HepG2 (cell line): ENCODE measurements around the gene VSTM1. TPM values are rescaled to one million over a fixed set of nuclear protein-coding genes. Genes with fewer than 3 reads are reported as not detected.

ENCODE experiments used
- ETV5 ChIP-seq: IDR thresholded peaks from 2 replicates; pipeline ENCODE4 v1.6.1; 2018; ENCODE audit warnings: missing biosample characterization, missing genetic modification reagents, inconsistent platforms, borderline replicate concordance
- GABPA ChIP-seq, 2 experiments: IDR thresholded peaks; 2 replicates each; pipeline ENCODE4 v1.6.1; 2011 to 2016; ENCODE audit warnings: low read depth in 2 of 2, low read length in 1 of 2, missing biosample characterization in 1 of 2, missing genetic modification characterization in 1 of 2
- GATAD1 ChIP-seq: IDR thresholded peaks from 2 replicates; pipeline ENCODE4 v1.6.1; 2016; ENCODE audit warnings: missing genetic modification reagents, missing compliant biosample characterization
- PLRG1 ChIP-seq: fragments of 450-650 bp; conservative IDR thresholded peaks from 2 replicates; pipeline ENCODE4 v1.6.1; 2016
- TOE1 ChIP-seq: sonication (generic); formaldehyde crosslinking; IDR thresholded peaks from 2 replicates; pipeline ENCODE4 v1.4.0; 2020; ENCODE audit warnings: mild to moderate bottlenecking, missing genetic modification reagents
- ZNF274 ChIP-seq: sonication (generic); formaldehyde crosslinking; IDR thresholded peaks from 2 replicates; pipeline ENCODE4 v1.5.1; 2020; ENCODE audit warnings: mild to moderate bottlenecking, missing genetic modification reagents
- ZNF616 ChIP-seq: sonication (generic); formaldehyde crosslinking; IDR thresholded peaks from 2 replicates; pipeline ENCODE4 v1.5.0; 2020; ENCODE audit warnings: low read depth, mild to moderate bottlenecking, missing genetic modification reagents
- polyA plus RNA-seq, 8 experiments: library from polyadenylated mRNA; depleted of rRNA in 3 of 8; stranded (reverse) in 7 of 8; unstranded in 1 of 8; fragments of >200 nt; fragmentation: Illumina TruSeq in 4 of 8; extraction: Trizol in 4 of 8; gene quantifications; 2 replicates each; pipeline versions ENCODE4 v1.2.1 to v1.2.3, GENCODE V29; 2011 to 2016; ENCODE audit warnings: low read depth in 4 of 8, missing spikeins in 1 of 8, mixed read lengths in 1 of 8; ENCODE audit not compliant: insufficient read depth in 1 of 8
- total RNA-seq, 5 experiments: library from RNA; depleted of rRNA; stranded (reverse); fragments of >200 nt; fragmentation: Illumina TruSeq; extraction: Trizol; gene quantifications; 2 replicates each; pipeline ENCODE4 v1.2.3, GENCODE V29; 2016; ENCODE audit warnings: low read depth in 1 of 5
- TF ChIP-seq, protein P1 (sequence below): sonication (generic); formaldehyde crosslinking; conservative IDR thresholded peaks from 2 replicates; pipeline ENCODE4 v1.4.0; 2020; ENCODE audit warnings: mild to moderate bottlenecking, missing genetic modification reagents, moderate library complexity
- TF ChIP-seq, protein P2 (sequence below): sonication (generic); formaldehyde crosslinking; IDR thresholded peaks from one replicate; pipeline ENCODE4 v1.5.1; 2020; ENCODE audit warnings: mild to moderate bottlenecking, missing genetic modification reagents; ENCODE audit errors: not compliant biosample characterization
- TF ChIP-seq, protein P3 (sequence below): sonication (generic); formaldehyde crosslinking; conservative IDR thresholded peaks from 2 replicates; pipeline ENCODE4 v1.4.0; 2020; ENCODE audit warnings: missing genetic modification reagents
- TF ChIP-seq, protein P4 (sequence below): sonication (generic); formaldehyde crosslinking; IDR thresholded peaks from 2 replicates; pipeline ENCODE4 v1.4.0; 2020; ENCODE audit warnings: missing genetic modification reagents, borderline replicate concordance

The VSTM1 gene
- total and polyA plus RNA-seq, 2 of the 13 experiments (the other 11 are each of a cell fraction or from before 2014, with no cell fraction given): not detected

DNA sequence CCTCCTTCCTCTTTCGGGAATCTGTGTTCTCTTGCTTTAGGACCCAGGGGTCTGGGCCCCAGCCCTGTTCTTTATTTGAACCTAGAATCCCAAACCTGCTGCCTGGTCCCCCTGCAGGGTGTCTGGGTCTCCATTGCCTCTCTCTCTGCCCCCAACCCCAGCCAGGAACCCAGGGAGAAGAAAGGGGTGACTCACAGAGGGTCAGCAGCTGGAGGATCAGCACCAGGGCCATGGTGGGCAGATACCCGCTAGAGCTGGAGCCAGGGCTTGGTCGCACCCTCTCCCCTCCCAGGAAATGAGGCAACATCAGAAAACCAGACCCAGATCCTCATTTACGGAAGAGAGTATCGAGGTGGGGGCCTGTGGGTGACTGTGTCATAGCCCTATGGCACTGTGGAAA is 36.9 kb upstream of the VSTM1 start, which contains the start of gene OSCAR (continued):
- TF ChIP-seq GATAD1 (CRISPR knock-in tag) (no peak), PLRG1 (no peak), ZNF274 (CRISPR knock-in tag) (no peak), ZNF616 (CRISPR knock-in tag) (no peak), TOE1 (CRISPR knock-in tag) (no peak), ETV5 (CRISPR knock-in tag) (no peak), GABPA (IDR thresholded peaks at IDR 0.05; ENCODE audit: low read depth, low read length) (no peak), GABPA (CRISPR knock-in tag; IDR thresholded peaks at IDR 0.05; ENCODE audit: low read depth) (peak; percentile 33; the same call in 1 of the 2 replicates)
- TF ChIP-seq, protein P1, sequence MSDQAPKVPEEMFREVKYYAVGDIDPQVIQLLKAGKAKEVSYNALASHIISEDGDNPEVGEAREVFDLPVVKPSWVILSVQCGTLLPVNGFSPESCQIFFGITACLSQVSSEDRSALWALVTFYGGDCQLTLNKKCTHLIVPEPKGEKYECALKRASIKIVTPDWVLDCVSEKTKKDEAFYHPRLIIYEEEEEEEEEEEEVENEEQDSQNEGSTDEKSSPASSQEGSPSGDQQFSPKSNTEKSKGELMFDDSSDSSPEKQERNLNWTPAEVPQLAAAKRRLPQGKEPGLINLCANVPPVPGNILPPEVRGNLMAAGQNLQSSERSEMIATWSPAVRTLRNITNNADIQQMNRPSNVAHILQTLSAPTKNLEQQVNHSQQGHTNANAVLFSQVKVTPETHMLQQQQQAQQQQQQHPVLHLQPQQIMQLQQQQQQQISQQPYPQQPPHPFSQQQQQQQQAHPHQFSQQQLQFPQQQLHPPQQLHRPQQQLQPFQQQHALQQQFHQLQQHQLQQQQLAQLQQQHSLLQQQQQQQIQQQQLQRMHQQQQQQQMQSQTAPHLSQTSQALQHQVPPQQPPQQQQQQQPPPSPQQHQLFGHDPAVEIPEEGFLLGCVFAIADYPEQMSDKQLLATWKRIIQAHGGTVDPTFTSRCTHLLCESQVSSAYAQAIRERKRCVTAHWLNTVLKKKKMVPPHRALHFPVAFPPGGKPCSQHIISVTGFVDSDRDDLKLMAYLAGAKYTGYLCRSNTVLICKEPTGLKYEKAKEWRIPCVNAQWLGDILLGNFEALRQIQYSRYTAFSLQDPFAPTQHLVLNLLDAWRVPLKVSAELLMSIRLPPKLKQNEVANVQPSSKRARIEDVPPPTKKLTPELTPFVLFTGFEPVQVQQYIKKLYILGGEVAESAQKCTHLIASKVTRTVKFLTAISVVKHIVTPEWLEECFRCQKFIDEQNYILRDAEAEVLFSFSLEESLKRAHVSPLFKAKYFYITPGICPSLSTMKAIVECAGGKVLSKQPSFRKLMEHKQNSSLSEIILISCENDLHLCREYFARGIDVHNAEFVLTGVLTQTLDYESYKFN (CRISPR knock-in tag): no peak
- TF ChIP-seq, protein P2, sequence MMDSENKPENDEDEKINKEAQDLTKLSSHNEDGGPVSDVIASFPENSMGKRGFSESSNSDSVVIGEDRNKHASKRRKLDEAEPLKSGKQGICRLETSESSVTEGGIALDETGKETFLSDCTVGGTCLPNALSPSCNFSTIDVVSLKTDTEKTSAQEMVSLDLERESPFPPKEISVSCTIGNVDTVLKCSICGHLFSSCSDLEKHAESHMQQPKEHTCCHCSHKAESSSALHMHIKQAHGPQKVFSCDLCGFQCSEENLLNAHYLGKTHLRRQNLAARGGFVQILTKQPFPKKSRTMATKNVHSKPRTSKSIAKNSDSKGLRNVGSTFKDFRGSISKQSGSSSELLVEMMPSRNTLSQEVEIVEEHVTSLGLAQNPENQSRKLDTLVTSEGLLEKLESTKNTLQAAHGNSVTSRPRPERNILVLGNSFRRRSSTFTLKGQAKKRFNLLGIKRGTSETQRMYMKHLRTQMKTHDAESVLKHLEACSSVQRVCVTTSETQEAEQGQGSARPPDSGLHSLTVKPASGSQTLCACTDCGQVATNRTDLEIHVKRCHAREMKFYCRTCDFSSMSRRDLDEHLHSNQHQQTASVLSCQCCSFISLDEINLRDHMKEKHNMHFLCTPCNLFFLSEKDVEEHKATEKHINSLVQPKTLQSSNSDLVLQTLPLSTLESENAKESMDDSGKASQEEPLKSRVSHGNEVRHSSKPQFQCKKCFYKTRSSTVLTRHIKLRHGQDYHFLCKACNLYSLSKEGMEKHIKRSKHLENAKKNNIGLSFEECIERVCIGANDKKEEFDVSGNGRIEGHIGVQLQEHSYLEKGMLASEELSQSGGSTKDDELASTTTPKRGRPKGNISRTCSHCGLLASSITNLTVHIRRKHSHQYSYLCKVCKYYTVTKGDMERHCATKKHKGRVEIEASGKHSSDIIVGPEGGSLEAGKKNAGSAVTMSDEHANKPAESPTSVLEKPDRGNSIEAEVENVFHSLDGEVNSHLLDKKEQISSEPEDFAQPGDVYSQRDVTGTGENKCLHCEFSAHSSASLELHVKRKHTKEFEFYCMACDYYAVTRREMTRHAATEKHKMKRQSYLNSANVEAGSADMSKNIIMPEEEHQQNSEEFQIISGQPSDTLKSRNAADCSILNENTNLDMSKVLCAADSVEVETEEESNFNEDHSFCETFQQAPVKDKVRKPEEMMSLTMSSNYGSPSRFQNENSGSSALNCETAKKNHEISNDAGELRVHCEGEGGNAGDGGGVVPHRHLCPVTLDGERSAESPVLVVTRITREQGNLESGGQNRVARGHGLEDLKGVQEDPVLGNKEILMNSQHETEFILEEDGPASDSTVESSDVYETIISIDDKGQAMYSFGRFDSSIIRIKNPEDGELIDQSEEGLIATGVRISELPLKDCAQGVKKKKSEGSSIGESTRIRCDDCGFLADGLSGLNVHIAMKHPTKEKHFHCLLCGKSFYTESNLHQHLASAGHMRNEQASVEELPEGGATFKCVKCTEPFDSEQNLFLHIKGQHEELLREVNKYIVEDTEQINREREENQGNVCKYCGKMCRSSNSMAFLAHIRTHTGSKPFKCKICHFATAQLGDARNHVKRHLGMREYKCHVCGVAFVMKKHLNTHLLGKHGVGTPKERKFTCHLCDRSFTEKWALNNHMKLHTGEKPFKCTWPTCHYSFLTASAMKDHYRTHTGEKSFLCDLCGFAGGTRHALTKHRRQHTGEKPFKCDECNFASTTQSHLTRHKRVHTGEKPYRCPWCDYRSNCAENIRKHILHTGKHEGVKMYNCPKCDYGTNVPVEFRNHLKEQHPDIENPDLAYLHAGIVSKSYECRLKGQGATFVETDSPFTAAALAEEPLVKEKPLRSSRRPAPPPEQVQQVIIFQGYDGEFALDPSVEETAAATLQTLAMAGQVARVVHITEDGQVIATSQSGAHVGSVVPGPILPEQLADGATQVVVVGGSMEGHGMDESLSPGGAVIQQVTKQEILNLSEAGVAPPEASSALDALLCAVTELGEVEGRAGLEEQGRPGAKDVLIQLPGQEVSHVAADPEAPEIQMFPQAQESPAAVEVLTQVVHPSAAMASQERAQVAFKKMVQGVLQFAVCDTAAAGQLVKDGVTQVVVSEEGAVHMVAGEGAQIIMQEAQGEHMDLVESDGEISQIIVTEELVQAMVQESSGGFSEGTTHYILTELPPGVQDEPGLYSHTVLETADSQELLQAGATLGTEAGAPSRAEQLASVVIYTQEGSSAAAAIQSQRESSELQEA (CRISPR knock-in tag): no peak
- TF ChIP-seq, protein P3, sequence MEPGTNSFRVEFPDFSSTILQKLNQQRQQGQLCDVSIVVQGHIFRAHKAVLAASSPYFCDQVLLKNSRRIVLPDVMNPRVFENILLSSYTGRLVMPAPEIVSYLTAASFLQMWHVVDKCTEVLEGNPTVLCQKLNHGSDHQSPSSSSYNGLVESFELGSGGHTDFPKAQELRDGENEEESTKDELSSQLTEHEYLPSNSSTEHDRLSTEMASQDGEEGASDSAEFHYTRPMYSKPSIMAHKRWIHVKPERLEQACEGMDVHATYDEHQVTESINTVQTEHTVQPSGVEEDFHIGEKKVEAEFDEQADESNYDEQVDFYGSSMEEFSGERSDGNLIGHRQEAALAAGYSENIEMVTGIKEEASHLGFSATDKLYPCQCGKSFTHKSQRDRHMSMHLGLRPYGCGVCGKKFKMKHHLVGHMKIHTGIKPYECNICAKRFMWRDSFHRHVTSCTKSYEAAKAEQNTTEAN (CRISPR knock-in tag): no peak
- TF ChIP-seq, protein P4, sequence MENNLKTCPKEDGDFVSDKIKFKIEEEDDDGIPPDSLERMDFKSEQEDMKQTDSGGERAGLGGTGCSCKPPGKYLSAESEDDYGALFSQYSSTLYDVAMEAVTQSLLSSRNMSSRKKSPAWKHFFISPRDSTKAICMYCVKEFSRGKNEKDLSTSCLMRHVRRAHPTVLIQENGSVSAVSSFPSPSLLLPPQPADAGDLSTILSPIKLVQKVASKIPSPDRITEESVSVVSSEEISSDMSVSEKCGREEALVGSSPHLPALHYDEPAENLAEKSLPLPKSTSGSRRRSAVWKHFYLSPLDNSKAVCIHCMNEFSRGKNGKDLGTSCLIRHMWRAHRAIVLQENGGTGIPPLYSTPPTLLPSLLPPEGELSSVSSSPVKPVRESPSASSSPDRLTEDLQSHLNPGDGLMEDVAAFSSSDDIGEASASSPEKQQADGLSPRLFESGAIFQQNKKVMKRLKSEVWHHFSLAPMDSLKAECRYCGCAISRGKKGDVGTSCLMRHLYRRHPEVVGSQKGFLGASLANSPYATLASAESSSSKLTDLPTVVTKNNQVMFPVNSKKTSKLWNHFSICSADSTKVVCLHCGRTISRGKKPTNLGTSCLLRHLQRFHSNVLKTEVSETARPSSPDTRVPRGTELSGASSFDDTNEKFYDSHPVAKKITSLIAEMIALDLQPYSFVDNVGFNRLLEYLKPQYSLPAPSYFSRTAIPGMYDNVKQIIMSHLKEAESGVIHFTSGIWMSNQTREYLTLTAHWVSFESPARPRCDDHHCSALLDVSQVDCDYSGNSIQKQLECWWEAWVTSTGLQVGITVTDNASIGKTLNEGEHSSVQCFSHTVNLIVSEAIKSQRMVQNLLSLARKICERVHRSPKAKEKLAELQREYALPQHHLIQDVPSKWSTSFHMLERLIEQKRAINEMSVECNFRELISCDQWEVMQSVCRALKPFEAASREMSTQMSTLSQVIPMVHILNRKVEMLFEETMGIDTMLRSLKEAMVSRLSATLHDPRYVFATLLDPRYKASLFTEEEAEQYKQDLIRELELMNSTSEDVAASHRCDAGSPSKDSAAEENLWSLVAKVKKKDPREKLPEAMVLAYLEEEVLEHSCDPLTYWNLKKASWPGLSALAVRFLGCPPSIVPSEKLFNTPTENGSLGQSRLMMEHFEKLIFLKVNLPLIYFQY (CRISPR knock-in tag): no peak
